Activated B cell treated with CpG ODN at 0.5 μM for 24 hours (primary cell): ENCODE measurements around the gene MUCL1. TPM values are rescaled to one million over a fixed set of nuclear protein-coding genes. Genes with fewer than 3 reads are reported as not detected.

Experiments
- ATAC-seq: fragments of 200-7000 bp; cut with Tn5 transposase; one replicate; pipeline ENCODE4 v1.10.0; 2021; ENCODE audit warnings: low read depth, mild to moderate bottlenecking, moderate library complexity
- CTCF ChIA-PET: fragments of 350-600 bp; sonication (Branson Sonifier 250); formaldehyde crosslinking; loops from one replicate; lab custom pipeline; 2021; ENCODE audit warnings: antibody characterized with exemption; lab: Charles Lee
- POLR2A ChIA-PET: fragments of 350-600 bp; sonication (Branson Sonifier 250); formaldehyde crosslinking; loops from one replicate; lab custom pipeline; 2021; ENCODE audit warnings: antibody characterized with exemption; lab: Charles Lee
- DNase-seq: peaks from one replicate; pipeline ENCODE4 v3.0.0; 2022
- H3K27ac Mint-ChIP-seq: one replicate; pipeline ENCODE4 v1.8.0; 2020; ENCODE audit warnings: mixed read lengths
- H3K27me3 Mint-ChIP-seq: one replicate; pipeline ENCODE4 v1.8.0; 2021; ENCODE audit warnings: mixed read lengths
- H3K36me3 Mint-ChIP-seq: one replicate; pipeline ENCODE4 v1.8.0; 2021; ENCODE audit warnings: low read depth, mixed read lengths
- H3K4me1 Mint-ChIP-seq: one replicate; pipeline ENCODE4 v1.8.0; 2021; ENCODE audit warnings: mixed read lengths
- H3K4me3 Mint-ChIP-seq: one replicate; pipeline ENCODE4 v1.8.0; 2020; ENCODE audit warnings: mild to moderate bottlenecking, mixed read lengths
- H3K9me3 Mint-ChIP-seq: one replicate; pipeline ENCODE4 v1.8.0; 2020; ENCODE audit warnings: mixed read lengths
- CTCF ChIP-seq: fragments of 200-600 bp; IDR thresholded peaks from one replicate; pipeline ENCODE4 v1.8.0; 2022; ENCODE audit warnings: antibody characterized with exemption, mild to moderate bottlenecking
- intact Hi-C: fragments of 100-400 bp; cut with micrococcal nuclease; formaldehyde crosslinking; loops from one replicate; pipeline ENCODE4 v1.15.1; 2024
- total RNA-seq: library from RNA; stranded (reverse); gene quantifications from 2 replicates; pipeline ENCODE4 v1.2.3, GENCODE V29; 2022

Gene MUCL1
- total RNA-seq: not detected in 2 replicates

- no peak within 1 kb of the TSS for H3K4me3 Mint-ChIP-seq
- TF ChIP-seq CTCF: peak; percentile 77
- intact Hi-C loops: loop anchor here (1.0 kb wide), 5 partner anchors 104 to 289 kb away; no protein-coding TSS in a partner anchor
- H3K9me3 Mint-ChIP-seq: no peaks in the 10 kb centered on the region
- CTCF ChIA-PET: interaction anchor here (0.8 to 3.9 kb wide), 5 partner anchors 9 to 221 kb away, joined by 3 to 13 read pairs (median 5); no protein-coding TSS in a partner anchor
- peak; percentile 92 for ATAC-seq
- H3K4me1 Mint-ChIP-seq: no peaks in the 10 kb centered on the region
- POLR2A ChIA-PET: no interaction called here
- H3K27ac Mint-ChIP-seq: no peak within 1 kb of the TSS
- DNase-seq: no peak
- H3K27me3 Mint-ChIP-seq: peaks cover 10% of the 10 kb centered on the region
- H3K36me3 Mint-ChIP-seq: no peaks in the 10 kb centered on the region
Measured at GRCh38 chr12:54853933-54854538, at the start of gene MUCL1. Gene MUCL1 (plus strand): TSS chr12:54854516. CDS start chr12:54854583, 67 bp downstream.

GRCh38 chr12:54821676-54822075 is 32.6 kb upstream of the MUCL1 start:
- no peak overlapping the region for H3K27ac Mint-ChIP-seq
- intact Hi-C loops: no loop called here
- no peak for TF ChIP-seq CTCF
- H3K4me1 Mint-ChIP-seq: no peaks in the 10 kb centered on the region
- DNase-seq (no peak), ATAC-seq (no peak)
- POLR2A ChIA-PET: no interaction called here
- no peak overlapping the region for H3K4me3 Mint-ChIP-seq
- H3K9me3 Mint-ChIP-seq: peaks cover 7% of the 10 kb centered on the region
- H3K27me3 Mint-ChIP-seq: peaks cover 17% of the 10 kb centered on the region
- no peaks in the 10 kb centered on the region for H3K36me3 Mint-ChIP-seq
- CTCF ChIA-PET: no interaction called here

- H3K4me3 Mint-ChIP-seq: no peak overlapping the region
- peaks cover 11% of the 10 kb centered on the region for H3K27me3 Mint-ChIP-seq
- ChIA-PET CTCF (no interaction called here), POLR2A (no interaction called here)
- TF ChIP-seq CTCF: no peak
- no peaks in the 10 kb centered on the region for H3K36me3 Mint-ChIP-seq
- no peak overlapping the region for H3K27ac Mint-ChIP-seq
- H3K9me3 Mint-ChIP-seq: peaks cover 7% of the 10 kb centered on the region
- DNase-seq (no peak), ATAC-seq (no peak)
- no peaks in the 10 kb centered on the region for H3K4me1 Mint-ChIP-seq
- intact Hi-C loops: no loop called here
Measured at GRCh38 chr12:54824402-54824801, 29.9 kb upstream of the MUCL1 start.

- Mint-ChIP-seq H3K4me1 (no peaks in the 10 kb centered on the region), H3K27ac (no peak overlapping the region), H3K27me3 (peaks cover 14% of the 10 kb centered on the region), H3K4me3 (no peak overlapping the region), H3K9me3 (no peaks in the 10 kb centered on the region), H3K36me3 (no peaks in the 10 kb centered on the region)
- CTCF ChIA-PET: no interaction called here
- intact Hi-C loops: no loop called here
- ATAC-seq: no peak
- no peak for TF ChIP-seq CTCF
- no peak for DNase-seq
- POLR2A ChIA-PET: no interaction called here
Measured at GRCh38 chr12:54829511-54829910, 24.8 kb upstream of the MUCL1 start.

GRCh38 chr12:54830199-54830598 is 24.1 kb upstream of the MUCL1 start:
- ChIA-PET CTCF (no interaction called here), POLR2A (no interaction called here)
- Mint-ChIP-seq H3K36me3 (no peaks in the 10 kb centered on the region), H3K27ac (no peak overlapping the region), H3K4me1 (no peaks in the 10 kb centered on the region), H3K27me3 (peaks cover 17% of the 10 kb centered on the region), H3K4me3 (no peak overlapping the region), H3K9me3 (no peaks in the 10 kb centered on the region)
- DNase-seq (no peak), ATAC-seq (no peak)
- no peak for TF ChIP-seq CTCF
- intact Hi-C loops: no loop called here
